Left renal pelvis (tissue), 4 donors: ENCODE measurements around the gene TMEM239. TPM values are rescaled to one million over a fixed set of nuclear protein-coding genes. Genes with fewer than 3 reads are reported as not detected.
A peak's percentile ranks its signal among the peaks of the same experiment; 100 is the strongest.
"Not testable (repeated sequence)": the region's sequence is repeated elsewhere in the genome, so short reads cannot be mapped to it uniquely, and the experiment has no call there.

Source experiments
- DNase-seq, 4 donors: peaks; one replicate each; pipeline ENCODE4 v3.0.0-alpha.2; 2013; ENCODE audit warnings: low read depth in 4 of 4, low spot score in 3 of 4
- polyA plus RNA-seq, 4 donors: library from polyadenylated mRNA; unstranded; fragments of 120-200 nt; gene quantifications; one replicate each; pipeline ENCODE4 v1.2.1, GENCODE V29; 2013; ENCODE audit not compliant: insufficient read length in 4 of 4

The TMEM239 gene
- polyA plus RNA-seq, 4 donors = 0.09 TPM; not detected in 3

GRCh38 chr20:2817891-2818595 is 1.9 kb downstream of the TMEM239 start:
- no peak for DNase-seq

- no peak for DNase-seq
Measured at GRCh38 chr20:2820084-2820895, 4.1 kb downstream of the TMEM239 start.

- no peak for DNase-seq
Measured at GRCh38 chr20:2820896-2821869, 5.0 kb downstream of the TMEM239 start.

GRCh38 chr20:2822073-2822472 is 5.9 kb downstream of the TMEM239 start:
- no peak for DNase-seq

- DNase-seq = no peak
Measured at GRCh38 chr20:2825761-2826160, 9.6 kb downstream of the TMEM239 start.

GRCh38 chr20:2826655-2827054 is 10.5 kb downstream of the TMEM239 start:
- no peak for DNase-seq

- DNase-seq = no peak
Measured at GRCh38 chr20:2829376-2829775, 13.2 kb downstream of the TMEM239 start.

GRCh38 chr20:2831206-2831605 is 15.0 kb downstream of the TMEM239 start:
- DNase-seq = not testable (repeated sequence)

- DNase-seq = no peak
Measured at GRCh38 chr20:2833761-2834160, 17.6 kb downstream of the TMEM239 start.

- no peak for DNase-seq
Measured at GRCh38 chr20:2834401-2835110, 18.4 kb downstream of the TMEM239 start.

- DNase-seq = no peak
Measured at GRCh38 chr20:2835331-2835796, 19.2 kb downstream of the TMEM239 start.

GRCh38 chr20:2836035-2836434 is 19.9 kb downstream of the TMEM239 start:
- no peak for DNase-seq

- no peak for DNase-seq
Measured at GRCh38 chr20:2837221-2837960, 21.2 kb downstream of the TMEM239 start.

GRCh38 chr20:2838170-2838797 is 22.1 kb downstream of the TMEM239 start:
- no peak for DNase-seq

GRCh38 chr20:2838847-2839671 is 22.9 kb downstream of the TMEM239 start:
- DNase-seq = no peak

GRCh38 chr20:2839732-2840137 is 23.6 kb downstream of the TMEM239 start:
- DNase-seq = no peak

- peak in 3 of 4 donors; percentile 77 to 81 (median 80) for DNase-seq
Measured at GRCh38 chr20:2840138-2840966, 24.2 kb downstream of the TMEM239 start, which contains the start of the genes PCED1A and VPS16. PCED1A (minus strand) TSS chr20:2840655; CDS start chr20:2839912, 743 bp downstream. VPS16 (plus strand) TSS chr20:2840745; CDS start chr20:2840775, 30 bp downstream.
